T-helper 1 cell (primary cell): Measurements from ENCODE around the gene MTARC1.

Experiments used
- DNase-seq, 5 donors: peaks; one replicate each; pipeline ENCODE4 v3.0.0-alpha.2; 2012 to 2020

The MTARC1 gene

DNA sequence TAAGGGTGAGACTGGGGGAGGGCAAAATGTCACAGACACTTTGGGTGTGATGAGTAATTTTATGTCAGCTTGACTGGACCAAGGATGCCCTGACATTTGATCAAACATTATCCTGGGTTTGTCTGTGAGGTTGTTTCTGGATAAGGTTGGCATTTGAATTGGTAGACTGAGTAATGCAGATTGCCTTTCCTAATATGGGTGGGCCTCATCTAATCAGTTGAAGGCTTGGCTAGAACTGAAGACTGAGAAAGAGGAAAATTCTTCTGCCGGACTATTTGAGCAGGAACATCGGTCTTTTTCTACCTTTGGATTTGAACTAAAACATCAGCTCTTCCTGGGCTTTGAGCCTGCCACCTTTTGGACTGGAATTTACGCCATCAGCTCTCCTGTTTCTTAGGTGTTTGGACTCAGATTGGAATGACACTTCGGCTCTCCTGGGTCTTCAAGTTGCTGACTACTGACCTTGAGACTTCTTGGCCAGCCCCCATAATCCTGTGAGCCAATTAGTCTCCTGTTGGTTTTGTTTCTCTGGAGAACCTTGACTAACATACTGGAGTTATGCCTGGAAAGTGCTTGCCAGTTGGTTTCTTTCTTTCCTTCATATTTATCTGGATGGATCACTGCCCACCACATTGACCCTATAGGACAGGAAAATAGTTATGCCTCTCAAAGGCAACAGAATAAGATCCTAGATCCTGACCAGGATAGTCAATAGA lies 47.6 kb downstream of the MTARC1 start:
- no peak for DNase-seq
